ENCODE results near the gene REPIN1.

The REPIN1 gene

GRCh38 chr7:150405584-150406311, 37.1 kb downstream of the REPIN1 start:
- TF ChIP-seq CTCF (conservative IDR thresholded peaks at IDR 0.05; ENCODE audit: control insufficient read depth, insufficient read depth, low read depth, low read length): no peak
- peak overlapping the region; percentile 71 for H3K4me3 ChIP-seq (ENCODE audit: control insufficient read depth, low read depth, low read length)
- peak; percentile 22 for DNase-seq (ENCODE audit: low read depth)

- no peak overlapping the region for H3K4me3 ChIP-seq (ENCODE audit: control insufficient read depth, low read depth, low read length)
- TF ChIP-seq CTCF (conservative IDR thresholded peaks at IDR 0.05; ENCODE audit: control insufficient read depth, insufficient read depth, low read depth, low read length): no peak
- DNase-seq (ENCODE audit: low read depth): no peak
Measured at GRCh38 chr7:150406312-150406566, 37.6 kb downstream of the REPIN1 start.

GRCh38 chr7:150406567-150407421, 38.2 kb downstream of the REPIN1 start:
- no peak for TF ChIP-seq CTCF (conservative IDR thresholded peaks at IDR 0.05; ENCODE audit: control insufficient read depth, insufficient read depth, low read depth, low read length)
- no peak for DNase-seq (ENCODE audit: low read depth)
- no peak overlapping the region for H3K4me3 ChIP-seq (ENCODE audit: control insufficient read depth, low read depth, low read length)

GRCh38 chr7:150407588-150408392, 39.2 kb downstream of the REPIN1 start:
- DNase-seq (ENCODE audit: low read depth): no peak
- TF ChIP-seq CTCF (conservative IDR thresholded peaks at IDR 0.05; ENCODE audit: control insufficient read depth, insufficient read depth, low read depth, low read length): no peak
- no peak overlapping the region for H3K4me3 ChIP-seq (ENCODE audit: control insufficient read depth, low read depth, low read length)

GRCh38 chr7:150408393-150409299, 40.0 kb downstream of the REPIN1 start:
- TF ChIP-seq CTCF (conservative IDR thresholded peaks at IDR 0.05; ENCODE audit: control insufficient read depth, insufficient read depth, low read depth, low read length): no peak
- no peak for DNase-seq (ENCODE audit: low read depth)
- no peak overlapping the region for H3K4me3 ChIP-seq (ENCODE audit: control insufficient read depth, low read depth, low read length)
